Lower leg skin (tissue), 4 donors: ENCODE results near the gene BTBD17. TPM values are rescaled to one million over a fixed set of nuclear protein-coding genes. Genes with fewer than 3 reads are reported as not detected.
"Not testable (repeated sequence)": the region's sequence is repeated elsewhere in the genome, so short reads cannot be mapped to it uniquely, and the experiment has no call there.

Source experiments
- DNase-seq, 2 donors: peaks; one replicate each; pipeline ENCODE4 v3.0.0-alpha.2; 2019; ENCODE audit warnings: low spot score in 2 of 2
- H3K4me3 ChIP-seq: fragments of 200-600 bp; sonication (generic); 2 replicates; pipeline ENCODE4 v1.5.1; 2017; ENCODE audit warnings: mild to moderate bottlenecking, low read depth; ENCODE audit not compliant: poor library complexity, severe bottlenecking
- CTCF ChIP-seq, 3 donors: fragments of 450-650 bp; IDR thresholded peaks; one replicate each; pipeline ENCODE4 v1.5.1; 2016; ENCODE audit warnings: antibody characterized with exemption in 3 of 3, mild to moderate bottlenecking in 3 of 3, moderate library complexity in 2 of 3
- POLR2A ChIP-seq, 2 donors: fragments of 450-650 bp; IDR thresholded peaks; one replicate each; pipeline ENCODE4 v1.6.1; 2016 to 2017; ENCODE audit warnings: antibody characterized with exemption in 2 of 2, mild to moderate bottlenecking in 1 of 2, moderate library complexity in 1 of 2
- WGBS, 2 donors: methylation state at CpG; one replicate each; pipeline ENCODE4 v1.1.5; 2018; 5-methylcytosine and 5-hydroxymethylcytosine counted together
- intact Hi-C: fragments of 100-400 bp; cut with DNase I; formaldehyde crosslinking; loops from one replicate; pipeline ENCODE4 v1.15.0; 2023; ENCODE audit warnings: low total_unique reads
- total RNA-seq, 4 donors: library from RNA; depleted of rRNA; stranded (reverse); fragments of >200 nt; gene quantifications; one replicate each; pipeline ENCODE4 v1.1.0, GENCODE V29; 2016

Gene BTBD17
- total RNA-seq = under 1 TPM in 1 of 4 donors, not detected in 3; 0.22 TPM

GRCh38 chr17:74361230-74362068, at the start of gene BTBD17:
BTBD17 (minus strand) TSS chr17:74361868; CDS start chr17:74361819, 49 bp downstream.
- WGBS, 2 donors = 27 to 33% methylated on average over 28 of the region's 28 CpGs
- TF ChIP-seq POLR2A (IDR thresholded peaks at IDR 0.05) (no peak), CTCF (IDR thresholded peaks at IDR 0.05) (no peak)
- peak in 1 of 2 donors; percentile 21 for DNase-seq
- H3K4me3 ChIP-seq = no peak within 1 kb of the TSS
- intact Hi-C loops = loop anchor here (10.0 kb wide), 1 partner anchor 147 kb away; the partner anchor contains the start of gene TTYH2

- TF ChIP-seq CTCF (IDR thresholded peaks at IDR 0.05) (no peak), POLR2A (IDR thresholded peaks at IDR 0.05) (no peak)
- DNase-seq = no peak
- WGBS, 2 donors = 72 to 85% methylated on average over 4 of the region's 4 CpGs
- no peak overlapping the region for H3K4me3 ChIP-seq
- intact Hi-C loops = no loop called here
These were observed 48.4 kb upstream of the BTBD17 start for GRCh38 chr17:74410001-74410443.

GRCh38 chr17:74408815-74409214, 47.1 kb upstream of the BTBD17 start:
- no peak for TF ChIP-seq CTCF (IDR thresholded peaks at IDR 0.05)
- no peak for TF ChIP-seq POLR2A (IDR thresholded peaks at IDR 0.05)
- WGBS, 2 donors = 64 to 66% methylated on average over 4 of the region's 4 CpGs
- no peak for DNase-seq
- no peak overlapping the region for H3K4me3 ChIP-seq
- intact Hi-C loops = no loop called here

GRCh38 chr17:74408262-74408661, 46.6 kb upstream of the BTBD17 start:
- 82% methylated on average over 3 of the region's 3 CpGs for WGBS, 2 donors
- DNase-seq = no peak
- no peak for TF ChIP-seq CTCF (IDR thresholded peaks at IDR 0.05)
- no peak for TF ChIP-seq POLR2A (IDR thresholded peaks at IDR 0.05)
- H3K4me3 ChIP-seq = no peak overlapping the region
- intact Hi-C loops = no loop called here

- WGBS, 2 donors = 75 to 83% methylated on average over 5 of the region's 5 CpGs
- no peak for TF ChIP-seq POLR2A (IDR thresholded peaks at IDR 0.05)
- TF ChIP-seq CTCF (IDR thresholded peaks at IDR 0.05) = no peak
- DNase-seq = no peak
- intact Hi-C loops = no loop called here
- H3K4me3 ChIP-seq = no peak overlapping the region
These were observed 45.7 kb upstream of the BTBD17 start for GRCh38 chr17:74407384-74407783.

- intact Hi-C loops, DNase-seq, H3K4me3 ChIP-seq: not testable (repeated sequence)
- 85 to 95% methylated on average over 5 of the region's 5 CpGs for WGBS, 2 donors
These were observed 43.6 kb upstream of the BTBD17 start for GRCh38 chr17:74405311-74405710.
